ENCODE results near the gene HMGB1.

DNA sequence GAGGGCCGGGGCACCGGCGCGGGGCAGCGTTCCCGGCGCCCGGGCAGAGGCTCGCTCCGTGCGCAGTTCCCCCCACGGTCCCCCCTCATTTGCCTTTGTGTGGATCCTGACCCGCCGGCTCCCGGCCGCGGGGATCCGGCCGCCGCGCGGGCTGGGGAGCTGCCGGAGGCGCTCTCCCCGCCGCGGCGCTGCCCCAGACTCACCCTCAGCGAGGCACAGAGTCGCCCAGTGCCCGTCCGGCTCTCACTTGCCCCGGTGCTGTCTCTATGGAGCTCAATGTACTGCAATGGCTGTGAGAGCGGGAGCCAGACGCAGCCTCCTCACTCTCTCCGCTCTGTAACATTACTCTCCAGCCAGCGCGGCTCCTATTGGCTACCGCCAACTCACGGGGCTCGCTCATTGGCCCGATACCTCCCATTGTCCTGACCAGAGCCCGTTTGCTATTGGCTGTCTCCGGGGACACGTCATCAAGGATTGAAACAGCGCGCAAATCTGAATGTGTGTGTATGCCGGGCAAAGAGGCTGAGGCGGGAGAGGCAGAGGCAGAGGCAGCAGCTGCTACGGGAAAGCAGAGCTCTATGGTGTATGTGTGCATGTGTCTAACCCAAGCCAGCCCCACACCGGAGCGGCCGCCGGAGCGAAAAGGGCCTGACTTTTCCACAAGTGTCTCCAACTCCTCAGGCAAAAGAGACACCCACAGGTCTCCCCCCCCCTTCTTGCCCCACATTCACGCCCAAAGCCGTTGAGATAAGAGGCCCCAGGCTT, at the start of gene HMGB1:
- TF ChIP-seq GATA2 (IDR thresholded peaks at IDR 0.05; ENCODE audit: low read depth, low read length) (no peak; the same call in 1 of the 2 replicates), GATA3 (IDR thresholded peaks at IDR 0.05; ENCODE audit: low read depth, low read length) (no peak)

Measured in SH-SY5Y (cell line).